ENCODE measurements around the gene TIMM23B. TPM values are rescaled to one million over a fixed set of nuclear protein-coding genes. Genes with fewer than 3 reads are reported as not detected.
"Not testable (repeated sequence)": the region's sequence is repeated elsewhere in the genome, so short reads cannot be mapped to it uniquely, and the experiment has no call there.

The TIMM23B gene
- total RNA-seq, 2 experiments from 2014 or later = 17.4 to 17.6 TPM

GRCh38 chr10:49988376-49988775 lies 46.5 kb downstream of the TIMM23B start, which contains the start of gene AGAP6:
TSS of gene AGAP6 (plus strand) at chr10:49988406. CDS start at chr10:49988716, 310 bp downstream.
- H3K36me3 Mint-ChIP-seq (ENCODE audit: low read depth); H3K9me3 Mint-ChIP-seq; DNase-seq; H3K27me3 Mint-ChIP-seq; ATAC-seq; intact Hi-C loops (cut with micrococcal nuclease); H3K4me1 Mint-ChIP-seq (ENCODE audit: low read depth); CTCF ChIA-PET; POLR2A ChIA-PET; H3K4me3 Mint-ChIP-seq; H3K27ac Mint-ChIP-seq: not testable (repeated sequence)

GRCh38 chr10:49995321-49995720 lies 53.5 kb downstream of the TIMM23B start:
- CTCF ChIA-PET; H3K27ac Mint-ChIP-seq; H3K4me3 Mint-ChIP-seq; DNase-seq; intact Hi-C loops (cut with micrococcal nuclease); POLR2A ChIA-PET; H3K4me1 Mint-ChIP-seq (ENCODE audit: low read depth); H3K9me3 Mint-ChIP-seq; ATAC-seq; H3K27me3 Mint-ChIP-seq; H3K36me3 Mint-ChIP-seq (ENCODE audit: low read depth): not testable (repeated sequence)

- H3K9me3 Mint-ChIP-seq; H3K27me3 Mint-ChIP-seq; POLR2A ChIA-PET; intact Hi-C loops (cut with micrococcal nuclease); CTCF ChIA-PET; DNase-seq; H3K4me3 Mint-ChIP-seq; H3K36me3 Mint-ChIP-seq (ENCODE audit: low read depth); H3K27ac Mint-ChIP-seq; ATAC-seq; H3K4me1 Mint-ChIP-seq (ENCODE audit: low read depth): not testable (repeated sequence)
Measured at GRCh38 chr10:50014024-50014423, 72.2 kb downstream of the TIMM23B start.

GRCh38 chr10:50015596-50016220 lies 73.9 kb downstream of the TIMM23B start:
- ATAC-seq; H3K27me3 Mint-ChIP-seq; H3K4me3 Mint-ChIP-seq; CTCF ChIA-PET; H3K36me3 Mint-ChIP-seq (ENCODE audit: low read depth); intact Hi-C loops (cut with micrococcal nuclease); POLR2A ChIA-PET; H3K9me3 Mint-ChIP-seq; H3K4me1 Mint-ChIP-seq (ENCODE audit: low read depth); H3K27ac Mint-ChIP-seq; DNase-seq: not testable (repeated sequence)

GRCh38 chr10:50016926-50017325 lies 75.1 kb downstream of the TIMM23B start:
- POLR2A ChIA-PET, H3K4me3 Mint-ChIP-seq: not testable (repeated sequence)

GRCh38 chr10:50017646-50018045 lies 75.8 kb downstream of the TIMM23B start:
- ATAC-seq; H3K27me3 Mint-ChIP-seq; H3K4me3 Mint-ChIP-seq; CTCF ChIA-PET; DNase-seq; H3K4me1 Mint-ChIP-seq (ENCODE audit: low read depth); H3K9me3 Mint-ChIP-seq; H3K27ac Mint-ChIP-seq; POLR2A ChIA-PET; H3K36me3 Mint-ChIP-seq (ENCODE audit: low read depth); intact Hi-C loops (cut with micrococcal nuclease): not testable (repeated sequence)

More at GRCh38 chr10:50016926-50017325, 75.1 kb downstream of the TIMM23B start:
- H3K4me1 Mint-ChIP-seq (ENCODE audit: low read depth); intact Hi-C loops (cut with micrococcal nuclease); H3K36me3 Mint-ChIP-seq (ENCODE audit: low read depth); ATAC-seq; CTCF ChIA-PET; DNase-seq; H3K27ac Mint-ChIP-seq; H3K9me3 Mint-ChIP-seq; H3K27me3 Mint-ChIP-seq: not testable (repeated sequence)

- POLR2A ChIA-PET; H3K27me3 Mint-ChIP-seq; H3K4me1 Mint-ChIP-seq (ENCODE audit: low read depth); H3K9me3 Mint-ChIP-seq; intact Hi-C loops (cut with micrococcal nuclease); CTCF ChIA-PET; H3K4me3 Mint-ChIP-seq; ATAC-seq; H3K27ac Mint-ChIP-seq; H3K36me3 Mint-ChIP-seq (ENCODE audit: low read depth); DNase-seq: not testable (repeated sequence)
Measured at GRCh38 chr10:50019279-50019678, 77.4 kb downstream of the TIMM23B start.

GRCh38 chr10:50020451-50021024 lies 78.7 kb downstream of the TIMM23B start:
- H3K27ac Mint-ChIP-seq; H3K36me3 Mint-ChIP-seq (ENCODE audit: low read depth); H3K9me3 Mint-ChIP-seq; H3K27me3 Mint-ChIP-seq; H3K4me3 Mint-ChIP-seq; ATAC-seq; DNase-seq; POLR2A ChIA-PET; H3K4me1 Mint-ChIP-seq (ENCODE audit: low read depth); intact Hi-C loops (cut with micrococcal nuclease); CTCF ChIA-PET: not testable (repeated sequence)

GRCh38 chr10:50021646-50022045 lies 79.8 kb downstream of the TIMM23B start:
- CTCF ChIA-PET = no interaction called here

More at GRCh38 chr10:50021646-50022045, 79.8 kb downstream of the TIMM23B start:
- Mint-ChIP-seq H3K4me1 (ENCODE audit: low read depth) (no peaks in the 10 kb centered on the region), H3K9me3 (no peaks in the 10 kb centered on the region), H3K4me3 (no peak overlapping the region), H3K36me3 (ENCODE audit: low read depth) (no peaks in the 10 kb centered on the region), H3K27ac (no peak overlapping the region), H3K27me3 (peaks cover 15% of the 10 kb centered on the region)
- POLR2A ChIA-PET = no interaction called here
- ATAC-seq (no peak), DNase-seq (no peak)
- no peak for TF ChIP-seq CTCF (IDR thresholded peaks at IDR 0.05)
- intact Hi-C loops (cut with micrococcal nuclease) = no loop called here
